IMR-90 (cell line): ENCODE results near the gene MCAM.

ENCODE experiments used
- BHLHE40 ChIP-seq: fragments of 150-350 bp; IDR thresholded peaks from 2 replicates; pipeline ENCODE4 v1.6.1; 2016; ENCODE audit warnings: mild to moderate bottlenecking, low read depth, low read length
- CTCF ChIP-seq: conservative IDR thresholded peaks from 2 replicates; pipeline ENCODE4 v1.5.1; 2012; ENCODE audit warnings: mild to moderate bottlenecking, low read depth, low read length, improper control_type of control experiment
- MAFK ChIP-seq: IDR thresholded peaks from 2 replicates; pipeline ENCODE4 v1.6.1; 2012; ENCODE audit warnings: low read depth, low read length, improper control_type of control experiment
- POLR2A ChIP-seq: IDR thresholded peaks from 2 replicates; pipeline ENCODE4 v1.6.1; 2012; ENCODE audit warnings: mild to moderate bottlenecking, low read depth, low read length
- RFX5 ChIP-seq: IDR thresholded peaks from 2 replicates; pipeline ENCODE4 v1.8.0; 2012; ENCODE audit warnings: low read depth, mild to moderate bottlenecking, low read length, moderate library complexity
- SMC3 ChIP-seq: fragments of 150-350 bp; IDR thresholded peaks from 2 replicates; pipeline ENCODE4 v1.6.1; 2016; ENCODE audit warnings: low read depth, mild to moderate bottlenecking, antibody characterized with exemption, low read length, moderate library complexity
- TF ChIP-seq, protein P1 (sequence below): fragments of 150-350 bp; IDR thresholded peaks from 2 replicates; pipeline ENCODE4 v1.6.1; 2017; ENCODE audit warnings: mild to moderate bottlenecking, antibody characterized with exemption, low read length, low read depth

DNA sequence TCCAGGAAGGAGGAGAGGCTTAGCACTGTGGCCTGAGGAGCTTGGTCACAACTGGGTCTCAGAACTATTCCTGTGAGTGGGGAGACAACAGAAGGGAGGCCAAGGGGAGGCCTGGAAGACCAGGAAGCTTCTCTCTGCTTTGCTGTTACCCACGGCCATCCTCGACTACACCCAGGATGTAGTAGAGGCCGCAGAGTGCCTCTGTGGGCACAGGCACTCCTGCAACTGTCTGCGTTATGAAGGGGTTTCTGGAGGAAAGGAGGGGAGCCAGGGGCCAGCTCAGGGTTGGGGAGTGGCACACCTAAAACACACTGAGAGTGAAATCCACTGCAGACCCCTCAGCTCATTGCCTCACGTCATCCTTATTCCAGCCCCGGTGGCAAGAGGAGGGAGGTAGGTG is 33.4 kb upstream of the MCAM start:
- no peak for TF ChIP-seq CTCF
- no peak for TF ChIP-seq POLR2A
- no peak for TF ChIP-seq BHLHE40
- TF ChIP-seq, protein P1, sequence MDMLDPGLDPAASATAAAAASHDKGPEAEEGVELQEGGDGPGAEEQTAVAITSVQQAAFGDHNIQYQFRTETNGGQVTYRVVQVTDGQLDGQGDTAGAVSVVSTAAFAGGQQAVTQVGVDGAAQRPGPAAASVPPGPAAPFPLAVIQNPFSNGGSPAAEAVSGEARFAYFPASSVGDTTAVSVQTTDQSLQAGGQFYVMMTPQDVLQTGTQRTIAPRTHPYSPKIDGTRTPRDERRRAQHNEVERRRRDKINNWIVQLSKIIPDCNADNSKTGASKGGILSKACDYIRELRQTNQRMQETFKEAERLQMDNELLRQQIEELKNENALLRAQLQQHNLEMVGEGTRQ: no peak
- TF ChIP-seq SMC3: no peak
- no peak for TF ChIP-seq RFX5
- TF ChIP-seq MAFK: no peak
